ENCODE data around the gene VPS13A.

VPS13A gene

DNA sequence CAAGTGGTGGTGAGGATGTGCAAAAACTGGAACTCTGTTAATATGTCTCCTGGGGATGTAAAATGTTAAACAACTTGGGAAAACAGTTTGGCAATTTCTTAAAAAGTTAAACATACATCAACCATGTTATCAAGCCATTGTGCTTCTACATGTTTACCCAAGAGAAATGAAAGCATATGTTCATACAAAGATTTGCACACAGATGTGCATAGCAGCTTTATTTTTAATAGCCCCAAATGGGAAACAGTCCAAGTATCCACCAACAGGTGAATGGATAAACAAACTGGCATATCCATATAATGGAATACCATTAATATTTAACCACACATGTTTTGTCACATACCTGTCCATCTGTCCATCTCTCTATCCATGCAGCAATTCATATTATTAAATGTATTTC is 6.2 kb downstream of the VPS13A start:
- no peak overlapping the region for H2AFZ ChIP-seq (ENCODE audit: insufficient read depth, low read length, poor library complexity)
- H4K91ac ChIP-seq (ENCODE audit: low read depth, low read length): no peak overlapping the region

DNA sequence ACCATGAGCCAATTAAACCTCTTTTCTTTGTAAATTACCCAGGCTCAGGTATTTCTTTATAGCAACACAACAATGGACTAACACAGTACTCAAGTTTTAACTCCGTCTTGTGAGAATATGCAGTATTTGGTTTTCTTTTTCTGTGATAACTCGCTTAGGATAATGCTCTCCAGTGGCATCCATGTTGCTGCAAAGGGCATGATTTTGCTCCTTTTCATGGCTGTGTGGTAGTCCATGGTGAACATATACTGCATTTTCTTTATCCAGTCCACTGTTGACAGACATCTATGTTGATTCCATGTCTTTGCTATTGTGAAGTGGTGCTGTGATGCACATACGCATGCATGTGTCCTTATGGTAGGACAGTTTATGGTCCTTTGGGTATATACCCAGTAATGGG is 10.9 kb downstream of the VPS13A start:
- no CpG with 5 or more reads among the region's 3 CpGs for WGBS (ENCODE audit: extremely low coverage, insufficient coverage, insufficient read length)
- Histone ChIP-seq H3K4me3 (ENCODE audit: low read depth, low read length) (no peak overlapping the region), H3K23ac (ENCODE audit: low read length) (no peak overlapping the region), H3K79me2 (ENCODE audit: control insufficient read depth, insufficient read depth, low read length, poor library complexity) (no peaks in the 10 kb centered on the region), H3K9me3 (ENCODE audit: insufficient read depth, low read depth, low read length) (no peaks in the 10 kb centered on the region), H2AFZ (ENCODE audit: insufficient read depth, low read length, poor library complexity) (no peak overlapping the region), H2BK5ac (ENCODE audit: low read depth, low read length, poor library complexity) (no peak overlapping the region), H3K18ac (ENCODE audit: low read length) (no peak overlapping the region), H3K4ac (ENCODE audit: low read depth, low read length) (no peak overlapping the region), H4K91ac (ENCODE audit: low read depth, low read length) (no peak overlapping the region), H3K36me3 (ENCODE audit: control insufficient read depth in 1 of 2, insufficient read depth in 2 of 2, low read length in 2 of 2) (no peaks in the 10 kb centered on the region), H3K9ac (ENCODE audit: low read length) (no peak overlapping the region), H2AK5ac (ENCODE audit: low read length) (no peak overlapping the region), H3K27me3 (ENCODE audit: insufficient read depth, low read length) (no peaks in the 10 kb centered on the region), H4K12ac (ENCODE audit: low read depth, low read length) (no peak overlapping the region), H3K4me2 (ENCODE audit: low read length) (no peak overlapping the region), H3K4me1 (ENCODE audit: control insufficient read depth in 1 of 2, insufficient read depth in 2 of 2, low read length in 2 of 2) (no peaks in the 10 kb centered on the region), H3K27ac (ENCODE audit: low read depth, low read length) (no peak overlapping the region), H3K79me1 (ENCODE audit: low read length) (no peaks in the 10 kb centered on the region), H2BK120ac (ENCODE audit: insufficient read depth, low read length, poor library complexity) (no peak overlapping the region), H4K8ac (ENCODE audit: low read depth, low read length) (no peak overlapping the region), H2BK12ac (ENCODE audit: low read length) (no peak overlapping the region), H3K14ac (ENCODE audit: low read length) (no peak overlapping the region)
- no peak for DNase-seq

More for the DNA sequence above, 6.2 kb downstream of the VPS13A start:
- no peak overlapping the region for H4K8ac ChIP-seq (ENCODE audit: low read depth, low read length)
- no peak overlapping the region for H3K4me2 ChIP-seq (ENCODE audit: low read length)
- H3K23ac ChIP-seq (ENCODE audit: low read length): no peak overlapping the region
- no peaks in the 10 kb centered on the region for H3K79me2 ChIP-seq (ENCODE audit: control insufficient read depth, insufficient read depth, low read length, poor library complexity)
- no peak overlapping the region for H3K27ac ChIP-seq (ENCODE audit: low read depth, low read length)
- no peak overlapping the region for H2BK5ac ChIP-seq (ENCODE audit: low read depth, low read length, poor library complexity)
- H3K18ac ChIP-seq (ENCODE audit: low read length): no peak overlapping the region
- no peaks in the 10 kb centered on the region for H3K9me3 ChIP-seq (ENCODE audit: insufficient read depth, low read depth, low read length)
- H3K36me3 ChIP-seq (ENCODE audit: control insufficient read depth in 1 of 2, insufficient read depth in 2 of 2, low read length in 2 of 2): no peaks in the 10 kb centered on the region
- no peaks in the 10 kb centered on the region for H3K79me1 ChIP-seq (ENCODE audit: low read length)
- no peak overlapping the region for H2BK120ac ChIP-seq (ENCODE audit: insufficient read depth, low read length, poor library complexity)
- H3K4me1 ChIP-seq (ENCODE audit: control insufficient read depth in 1 of 2, insufficient read depth in 2 of 2, low read length in 2 of 2): no peaks in the 10 kb centered on the region
- H3K9ac ChIP-seq (ENCODE audit: low read length): no peak overlapping the region
- H3K4ac ChIP-seq (ENCODE audit: low read depth, low read length): no peak overlapping the region
- no peak overlapping the region for H3K14ac ChIP-seq (ENCODE audit: low read length)
- no peak overlapping the region for H2AK5ac ChIP-seq (ENCODE audit: low read length)
- H3K27me3 ChIP-seq (ENCODE audit: insufficient read depth, low read length): no peaks in the 10 kb centered on the region
- no peak for DNase-seq
- no peak overlapping the region for H3K4me3 ChIP-seq (ENCODE audit: low read depth, low read length)
- no peak overlapping the region for H4K12ac ChIP-seq (ENCODE audit: low read depth, low read length)
- H2BK12ac ChIP-seq (ENCODE audit: low read length): no peak overlapping the region

DNA sequence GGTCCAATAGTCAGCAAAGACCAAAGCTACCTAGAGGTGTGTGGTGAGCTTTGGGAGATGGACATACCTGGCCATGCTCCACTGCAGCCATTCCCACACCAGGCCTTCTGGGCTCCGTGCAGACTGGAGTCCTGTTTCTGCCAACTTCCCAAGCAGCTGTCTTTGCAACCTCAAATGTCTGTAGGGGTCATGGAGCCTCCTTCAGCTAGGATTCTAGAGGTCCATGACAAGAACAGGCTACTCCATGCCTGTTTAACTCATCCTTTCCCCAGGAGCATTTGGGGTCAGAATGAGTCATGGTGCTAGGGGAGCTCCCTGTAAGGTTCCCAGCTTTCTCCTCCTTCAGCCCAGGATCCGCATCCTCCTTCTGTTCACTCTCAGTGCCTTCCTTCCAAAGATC is 17.1 kb downstream of the VPS13A start:
- Histone ChIP-seq H3K27ac (ENCODE audit: low read depth, low read length) (no peak overlapping the region), H3K4me1 (ENCODE audit: control insufficient read depth in 1 of 2, insufficient read depth in 2 of 2, low read length in 2 of 2) (no peaks in the 10 kb centered on the region), H3K4me2 (ENCODE audit: low read length) (no peak overlapping the region), H3K9ac (ENCODE audit: low read length) (no peak overlapping the region), H2BK12ac (ENCODE audit: low read length) (no peak overlapping the region), H4K91ac (ENCODE audit: low read depth, low read length) (no peak overlapping the region), H3K27me3 (ENCODE audit: insufficient read depth, low read length) (no peaks in the 10 kb centered on the region), H3K14ac (ENCODE audit: low read length) (no peak overlapping the region), H3K9me3 (ENCODE audit: insufficient read depth, low read depth, low read length) (no peaks in the 10 kb centered on the region), H3K79me1 (ENCODE audit: low read length) (no peaks in the 10 kb centered on the region), H3K79me2 (ENCODE audit: control insufficient read depth, insufficient read depth, low read length, poor library complexity) (no peaks in the 10 kb centered on the region), H2AFZ (ENCODE audit: insufficient read depth, low read length, poor library complexity) (no peak overlapping the region), H3K18ac (ENCODE audit: low read length) (no peak overlapping the region), H2BK120ac (ENCODE audit: insufficient read depth, low read length, poor library complexity) (no peak overlapping the region), H3K36me3 (ENCODE audit: control insufficient read depth in 1 of 2, insufficient read depth in 2 of 2, low read length in 2 of 2) (no peaks in the 10 kb centered on the region), H2AK5ac (ENCODE audit: low read length) (no peak overlapping the region), H3K23ac (ENCODE audit: low read length) (no peak overlapping the region), H2BK5ac (ENCODE audit: low read depth, low read length, poor library complexity) (no peak overlapping the region), H4K8ac (ENCODE audit: low read depth, low read length) (no peak overlapping the region), H3K4me3 (ENCODE audit: low read depth, low read length) (no peak overlapping the region), H3K4ac (ENCODE audit: low read depth, low read length) (no peak overlapping the region), H4K12ac (ENCODE audit: low read depth, low read length) (no peak overlapping the region)
- no CpG with 5 or more reads among the region's 2 CpGs for WGBS (ENCODE audit: extremely low coverage, insufficient coverage, insufficient read length)
- DNase-seq: no peak

DNA sequence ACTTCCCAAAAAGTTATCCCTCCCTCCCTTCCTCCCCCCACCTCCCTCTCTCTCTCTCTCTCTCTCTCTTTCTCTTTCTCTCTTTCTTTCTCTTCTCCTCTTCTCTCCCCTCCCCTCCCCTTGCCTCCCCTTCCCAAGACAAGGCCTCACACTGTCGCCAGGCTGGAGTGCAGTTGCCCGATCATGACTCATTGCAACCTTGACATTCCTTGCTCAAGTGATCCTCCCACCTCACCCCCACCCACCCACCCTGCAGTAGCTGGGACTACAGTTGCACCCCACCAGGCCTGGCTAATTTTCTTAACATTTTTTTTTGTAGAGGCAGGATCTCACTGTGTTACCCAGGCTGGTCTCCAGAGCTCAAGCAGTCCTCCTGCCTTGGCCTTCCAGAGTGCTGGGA is 32.8 kb downstream of the VPS13A start:
- Histone ChIP-seq H4K8ac (ENCODE audit: low read depth, low read length) (no peak overlapping the region), H4K91ac (ENCODE audit: low read depth, low read length) (no peak overlapping the region), H2AFZ (ENCODE audit: insufficient read depth, low read length, poor library complexity) (no peak overlapping the region), H2BK12ac (ENCODE audit: low read length) (no peak overlapping the region), H3K27me3 (ENCODE audit: insufficient read depth, low read length) (no peaks in the 10 kb centered on the region), H3K4me1 (ENCODE audit: control insufficient read depth in 1 of 2, insufficient read depth in 2 of 2, low read length in 2 of 2) (no peaks in the 10 kb centered on the region), H3K23ac (ENCODE audit: low read length) (no peak overlapping the region), H3K36me3 (ENCODE audit: control insufficient read depth in 1 of 2, insufficient read depth in 2 of 2, low read length in 2 of 2) (peaks cover 2 to 9% of the 10 kb centered on the region in 2 experiments), H3K27ac (ENCODE audit: low read depth, low read length) (no peak overlapping the region), H4K12ac (ENCODE audit: low read depth, low read length) (no peak overlapping the region), H2BK120ac (ENCODE audit: insufficient read depth, low read length, poor library complexity) (no peak overlapping the region), H2BK5ac (ENCODE audit: low read depth, low read length, poor library complexity) (no peak overlapping the region), H3K4ac (ENCODE audit: low read depth, low read length) (no peak overlapping the region), H3K4me3 (ENCODE audit: low read depth, low read length) (no peak overlapping the region), H3K4me2 (ENCODE audit: low read length) (no peak overlapping the region), H3K9me3 (ENCODE audit: insufficient read depth, low read depth, low read length) (no peaks in the 10 kb centered on the region), H3K18ac (ENCODE audit: low read length) (no peak overlapping the region), H3K9ac (ENCODE audit: low read length) (no peak overlapping the region), H3K79me1 (ENCODE audit: low read length) (no peaks in the 10 kb centered on the region), H3K14ac (ENCODE audit: low read length) (no peak overlapping the region), H2AK5ac (ENCODE audit: low read length) (no peak overlapping the region), H3K79me2 (ENCODE audit: control insufficient read depth, insufficient read depth, low read length, poor library complexity) (no peaks in the 10 kb centered on the region)
- WGBS (ENCODE audit: extremely low coverage, insufficient coverage, insufficient read length): no CpG with 5 or more reads among the region's 2 CpGs
- no peak for DNase-seq

Measured in trophoblast cell (in vitro differentiated cells and primary cell).